Stimulated activated CD8-positive, alpha-beta memory T cell treated with anti-CD3 and anti-CD28 coated beads, Interleukin-4, amount 100 ng/mL, for 1 hour (primary cell): ENCODE results near the gene RAP1B.
"Not testable (repeated sequence)": the region's sequence is repeated elsewhere in the genome, so short reads cannot be mapped to it uniquely, and the experiment has no call there.

Experiments
- DNase-seq, 2 donors: peaks; one replicate each; pipeline ENCODE4 v3.0.0-alpha.2; 2020; ENCODE audit warnings: low read depth in 2 of 2, low spot score in 1 of 2

RAP1B gene

GRCh38 chr12:68632486-68632885, 21.8 kb downstream of the RAP1B start:
- no peak for DNase-seq

GRCh38 chr12:68633614-68634558, 23.2 kb downstream of the RAP1B start:
- no peak for DNase-seq

GRCh38 chr12:68636268-68636667, 25.6 kb downstream of the RAP1B start:
- no peak for DNase-seq

GRCh38 chr12:68637439-68637838, 26.7 kb downstream of the RAP1B start:
- not testable (repeated sequence) for DNase-seq

GRCh38 chr12:68638171-68638570, 27.5 kb downstream of the RAP1B start:
- no peak for DNase-seq

GRCh38 chr12:68638721-68639395, 28.2 kb downstream of the RAP1B start:
- DNase-seq = no peak

- DNase-seq = no peak
These were observed 28.7 kb downstream of the RAP1B start for GRCh38 chr12:68639396-68639767.

- DNase-seq = peak in 1 of 2 donors; percentile 8
These were observed 30.4 kb downstream of the RAP1B start for GRCh38 chr12:68641138-68641537.

- no peak for DNase-seq
These were observed 35.8 kb downstream of the RAP1B start for GRCh38 chr12:68646484-68646883.

GRCh38 chr12:68647507-68647906, 36.8 kb downstream of the RAP1B start:
- no peak for DNase-seq

GRCh38 chr12:68648179-68648578, 37.5 kb downstream of the RAP1B start:
- no peak for DNase-seq

- no peak for DNase-seq
These were observed 54.4 kb downstream of the RAP1B start for GRCh38 chr12:68665016-68665569.

- no peak for DNase-seq
These were observed 56.6 kb downstream of the RAP1B start for GRCh38 chr12:68667291-68667690.

- no peak for DNase-seq
These were observed 57.2 kb downstream of the RAP1B start for GRCh38 chr12:68667896-68668295.

GRCh38 chr12:68671179-68671578, 60.5 kb downstream of the RAP1B start:
- DNase-seq = no peak

- DNase-seq = no peak
These were observed 63.1 kb downstream of the RAP1B start for GRCh38 chr12:68673788-68674187.

GRCh38 chr12:68674376-68674775, 63.7 kb downstream of the RAP1B start:
- no peak for DNase-seq

- DNase-seq = peak; percentile 27 to 52
These were observed 64.6 kb downstream of the RAP1B start for GRCh38 chr12:68675101-68675842.

- DNase-seq = not testable (repeated sequence)
These were observed 66.2 kb downstream of the RAP1B start for GRCh38 chr12:68676854-68677253.

GRCh38 chr12:68686262-68686594, 75.5 kb downstream of the RAP1B start:
- DNase-seq = no peak
